GM21515 (cell line): ENCODE data around the gene HOXB2.

Source experiments
- ATAC-seq: cut with Tn5 transposase; IDR thresholded peaks from one replicate; pipeline ENCODE4 v1.9.1; 2021; ENCODE audit not compliant: unreplicated experiment

The HOXB2 gene

DNA sequence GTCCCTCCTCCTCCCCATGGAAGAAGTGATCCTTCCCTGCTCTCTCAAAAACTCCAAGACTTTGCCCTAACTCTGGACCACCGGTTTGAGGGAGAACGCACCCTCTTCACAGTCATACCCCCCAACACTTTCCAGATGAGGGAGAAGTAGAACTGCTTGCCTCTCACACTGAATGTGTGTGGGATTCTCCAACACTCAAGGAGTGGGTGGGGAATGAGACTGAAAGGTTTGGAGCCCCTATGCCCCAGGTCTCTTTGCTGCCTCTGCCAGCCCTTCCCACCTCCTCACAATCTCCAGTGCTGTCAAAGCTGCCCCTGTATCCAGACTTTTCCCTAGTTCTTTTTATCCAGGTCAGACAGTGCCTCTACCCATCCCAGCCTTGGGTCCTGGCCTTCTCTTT, 21.8 kb upstream of the HOXB2 start:
- no peak for ATAC-seq

GRCh38 chr17:48565925-48566710, 21.2 kb upstream of the HOXB2 start:
- no peak for ATAC-seq

DNA sequence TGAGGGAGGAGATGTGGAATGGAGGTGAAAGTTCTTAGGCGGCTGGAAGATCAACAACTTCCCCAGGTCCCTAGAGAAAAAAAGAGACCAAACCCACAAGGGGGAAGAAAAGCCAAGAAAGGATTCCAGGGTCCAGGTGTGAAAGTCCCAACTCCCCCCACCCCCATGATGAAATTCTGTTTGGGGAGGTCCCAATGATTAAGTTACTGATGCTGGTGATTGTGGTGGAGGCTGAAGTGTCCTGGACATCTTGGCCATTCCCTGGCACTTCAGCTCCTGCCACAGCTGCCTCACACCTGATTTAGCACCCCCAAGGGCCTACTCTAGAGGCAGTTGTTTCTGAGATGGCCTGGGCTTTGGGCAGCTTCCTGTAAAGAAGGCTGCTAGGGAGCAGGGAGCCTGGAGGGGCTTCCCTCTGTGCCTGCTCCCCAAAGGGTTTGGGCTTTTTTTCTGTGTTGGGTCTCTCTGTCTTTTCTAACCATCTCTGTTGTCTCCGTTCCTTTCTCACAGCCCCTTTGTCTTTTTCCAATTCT, 20.2 kb upstream of the HOXB2 start:
- no peak for ATAC-seq

DNA sequence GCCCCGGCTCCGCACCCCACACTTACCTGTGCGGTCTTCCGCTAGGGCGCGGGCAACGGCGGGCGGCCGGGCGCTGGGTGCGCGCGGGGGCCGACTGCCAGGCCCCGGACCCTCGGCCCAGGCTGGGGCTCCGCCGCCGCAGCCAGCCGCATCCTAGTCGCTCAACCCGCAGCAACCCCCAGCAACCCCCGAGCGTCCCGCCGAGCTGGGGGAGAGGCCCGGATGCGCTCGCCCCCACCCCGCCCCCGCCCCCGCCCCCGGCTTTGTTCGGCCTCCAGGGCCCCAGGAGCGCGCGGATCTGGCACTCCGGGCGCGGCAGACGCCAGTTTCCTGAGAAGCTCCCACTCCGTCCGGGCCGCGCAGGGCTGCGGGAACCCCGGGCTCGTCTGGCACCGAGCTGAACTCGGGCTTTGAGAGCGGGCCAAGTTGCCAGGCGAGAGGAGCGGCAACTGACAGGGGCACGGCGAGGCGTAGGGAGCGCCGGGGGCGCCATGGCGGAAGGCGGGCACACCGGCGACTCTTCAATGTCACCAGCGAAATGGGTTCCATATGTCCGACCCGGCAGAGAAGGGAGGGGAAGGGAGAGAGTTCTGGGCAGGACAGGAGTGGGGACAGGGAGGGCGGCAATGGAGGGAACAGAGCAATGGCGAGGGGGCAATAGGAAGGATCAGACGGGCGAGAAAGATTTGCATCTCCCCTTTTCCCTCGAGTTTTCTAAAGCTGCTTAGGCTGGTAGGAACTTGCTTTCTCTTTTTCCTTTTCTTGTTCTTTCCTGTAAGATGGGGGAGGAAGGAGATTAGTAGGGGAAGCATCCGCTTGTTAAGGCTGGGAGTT, 19.5 kb upstream of the HOXB2 start:
- ATAC-seq: no peak

- ATAC-seq: no peak
Measured at GRCh38 chr17:48563867-48564187, 18.9 kb upstream of the HOXB2 start.

GRCh38 chr17:48563385-48563838, 18.5 kb upstream of the HOXB2 start:
- ATAC-seq: no peak

- no peak for ATAC-seq
Measured at GRCh38 chr17:48562934-48563333, 18.0 kb upstream of the HOXB2 start.

DNA sequence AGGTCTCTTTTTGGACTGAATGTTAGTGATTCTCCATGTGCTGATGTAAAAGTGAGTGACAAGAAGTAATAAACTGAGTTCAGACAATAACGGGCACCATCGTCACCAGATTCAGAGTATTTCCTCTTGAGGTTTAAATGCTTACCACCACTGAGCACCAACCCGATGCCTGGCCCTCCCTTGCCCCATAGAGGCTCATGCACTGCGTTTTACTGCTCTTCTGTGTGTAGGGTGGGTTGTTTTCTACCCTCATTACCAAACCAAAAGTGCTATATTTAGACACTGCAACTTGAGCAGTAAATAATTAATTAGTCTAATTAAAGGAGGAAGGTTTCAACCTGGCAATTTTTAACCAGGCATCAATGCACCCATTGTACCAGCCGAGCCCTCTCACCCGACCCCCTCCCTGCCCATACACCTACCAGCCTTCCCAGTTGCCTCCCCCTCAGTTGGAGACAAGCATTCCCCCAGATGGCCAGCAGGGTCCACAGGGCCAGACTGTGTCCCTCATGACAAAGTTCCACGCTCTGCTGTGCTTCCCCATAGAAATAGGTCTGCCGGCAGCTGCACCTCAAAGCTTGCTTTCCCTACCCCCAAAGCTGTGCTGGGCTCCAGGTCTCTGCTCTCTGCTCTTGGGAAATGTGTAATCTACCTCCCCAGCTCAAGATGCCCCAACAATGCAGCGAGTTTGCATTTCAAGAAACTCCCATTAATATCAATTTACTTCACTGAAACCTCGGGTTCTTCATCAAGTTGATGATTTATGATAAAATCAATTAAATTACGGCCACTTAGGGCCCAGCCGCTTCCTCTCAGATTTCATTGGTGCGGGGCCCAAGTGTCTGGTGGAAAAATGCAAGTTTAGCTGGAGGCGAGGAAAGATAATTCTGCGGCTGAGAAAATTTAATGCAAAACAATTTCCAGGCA, 17.2 kb upstream of the HOXB2 start:
- no peak for ATAC-seq

DNA sequence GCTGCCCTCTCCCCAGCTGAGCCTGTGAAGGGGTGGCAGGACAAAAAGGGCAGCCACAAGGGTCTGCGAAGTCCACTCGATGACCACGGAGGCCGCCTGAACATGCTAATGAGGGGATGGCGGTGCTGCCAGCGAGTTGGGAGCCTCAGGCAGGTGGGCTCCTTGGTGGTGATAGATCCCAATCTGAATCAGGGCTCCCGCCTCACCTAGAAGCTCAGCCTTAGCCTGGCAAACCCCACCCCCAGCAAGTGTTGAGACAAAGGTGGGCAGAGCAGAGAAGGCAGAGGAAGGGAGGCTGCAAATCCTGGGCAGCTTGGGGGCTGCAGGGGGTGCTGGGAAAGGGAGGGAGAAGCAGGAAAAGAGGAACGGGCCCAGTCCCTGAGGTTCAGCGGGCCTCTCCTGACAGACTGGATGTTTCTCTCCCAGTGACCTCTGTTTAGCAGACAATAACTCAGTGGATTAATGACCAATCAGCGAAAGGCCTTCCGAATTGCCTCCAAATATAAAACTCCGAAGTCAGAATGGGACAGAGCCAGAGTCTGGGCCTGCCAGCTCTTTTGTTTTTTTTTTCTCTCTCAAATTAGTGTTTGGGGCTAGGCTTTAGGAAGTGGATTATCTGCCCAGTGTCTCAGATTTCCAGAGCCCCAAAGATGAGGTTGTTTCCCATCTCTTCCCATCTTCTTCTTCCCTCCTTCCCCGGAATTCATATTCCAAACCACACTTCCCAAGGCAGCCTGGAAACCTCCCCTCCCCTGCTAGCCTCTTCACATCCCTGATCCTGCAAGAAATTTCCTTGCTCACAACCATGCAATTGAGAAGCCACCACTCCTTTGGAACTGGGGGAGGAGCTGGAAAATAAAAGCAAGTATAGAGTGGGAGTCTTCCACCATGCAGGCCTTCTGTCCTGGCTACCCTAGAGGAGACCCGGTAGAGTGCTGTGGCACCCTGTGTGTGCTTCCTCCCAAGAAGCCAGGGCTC, 15.2 kb upstream of the HOXB2 start:
- no peak for ATAC-seq

DNA sequence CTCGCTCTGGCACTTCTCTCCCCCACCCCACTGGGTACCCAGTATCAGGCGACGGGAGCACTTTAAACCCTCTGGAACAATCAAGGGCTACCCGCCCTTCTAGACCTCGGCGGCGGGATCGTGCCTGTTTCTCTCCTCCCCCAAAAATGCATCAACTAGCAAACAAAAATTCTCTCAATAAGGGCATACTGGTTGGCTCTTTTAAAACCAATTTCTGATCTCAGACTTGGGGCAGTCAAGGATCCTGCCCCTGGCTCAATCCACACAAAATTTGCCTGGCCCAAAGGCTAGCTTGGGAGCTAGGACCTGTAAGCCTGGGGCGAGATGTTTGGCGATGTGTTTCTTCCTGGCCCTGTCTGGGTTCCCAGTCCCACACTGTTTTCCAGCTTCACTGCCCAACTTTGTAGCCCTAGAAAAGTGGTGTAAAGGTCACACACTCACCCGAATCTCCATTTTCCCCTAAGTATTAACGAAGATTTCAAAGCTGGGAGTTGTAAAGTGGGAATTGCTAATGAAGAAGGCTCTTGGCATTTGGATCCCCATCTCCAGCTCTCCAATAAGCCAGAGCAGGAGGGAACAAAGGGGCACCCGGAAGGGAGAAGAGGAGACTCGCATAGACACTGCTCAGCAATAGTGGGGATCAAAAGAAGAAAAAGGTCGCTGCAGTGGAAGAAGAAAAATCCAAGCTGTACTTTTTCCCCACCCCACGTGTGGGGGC, 14.4 kb upstream of the HOXB2 start:
- ATAC-seq: no peak

DNA sequence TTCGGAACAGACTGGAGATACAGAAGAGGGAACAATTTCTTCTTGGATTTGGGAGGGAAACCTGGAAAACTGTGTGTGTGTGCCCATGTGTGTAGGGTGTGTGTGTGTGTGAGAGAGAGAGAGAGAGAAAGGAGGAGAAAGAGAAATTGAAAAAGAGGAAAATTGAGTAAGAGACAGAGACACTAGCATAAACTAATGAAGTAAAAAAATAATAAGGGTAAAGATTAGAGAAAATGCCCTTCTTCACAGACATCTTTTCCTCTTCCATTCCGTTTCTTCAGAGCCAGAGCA, 13.9 kb upstream of the HOXB2 start:
- ATAC-seq: no peak

DNA sequence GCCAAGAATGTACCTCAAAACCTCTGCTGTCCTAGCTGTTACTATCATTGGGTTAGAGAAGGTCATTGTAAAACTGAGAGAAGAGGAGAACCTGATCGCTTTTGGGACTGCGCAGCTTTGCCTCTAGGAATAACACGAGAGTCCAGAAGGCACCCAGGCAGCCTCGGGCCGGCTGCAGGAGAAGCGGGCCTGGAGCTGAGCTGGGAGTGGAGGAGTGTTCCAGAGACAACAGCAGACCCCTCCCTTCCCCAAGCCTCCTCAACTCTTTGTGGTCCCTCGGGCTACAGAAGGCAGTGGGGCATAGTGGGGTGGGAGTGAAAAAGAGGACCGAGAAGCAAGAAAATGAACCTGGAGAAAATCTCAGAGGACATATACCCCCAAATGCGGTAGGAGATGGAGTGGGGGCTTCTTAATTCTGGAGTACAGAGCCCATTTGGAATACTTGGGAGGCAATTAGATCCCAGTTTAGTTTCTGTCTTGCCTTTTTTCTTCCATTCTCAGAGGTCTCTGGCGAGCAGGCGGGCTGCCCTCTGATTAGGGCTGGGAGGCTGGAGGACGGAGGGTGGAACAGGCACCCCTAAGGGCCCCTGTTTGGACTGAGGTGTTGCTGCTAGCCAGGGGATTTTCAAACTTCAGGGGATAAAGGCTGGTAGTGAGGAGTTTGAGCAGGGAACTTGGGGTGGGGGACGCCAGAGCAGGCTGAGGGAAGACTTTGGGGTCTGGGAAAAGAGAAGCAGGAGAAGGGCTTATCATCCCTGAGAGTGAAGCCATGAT, 13.3 kb upstream of the HOXB2 start:
- no peak for ATAC-seq

- ATAC-seq: no peak
Measured at GRCh38 chr17:48556576-48557401, 11.9 kb upstream of the HOXB2 start.

DNA sequence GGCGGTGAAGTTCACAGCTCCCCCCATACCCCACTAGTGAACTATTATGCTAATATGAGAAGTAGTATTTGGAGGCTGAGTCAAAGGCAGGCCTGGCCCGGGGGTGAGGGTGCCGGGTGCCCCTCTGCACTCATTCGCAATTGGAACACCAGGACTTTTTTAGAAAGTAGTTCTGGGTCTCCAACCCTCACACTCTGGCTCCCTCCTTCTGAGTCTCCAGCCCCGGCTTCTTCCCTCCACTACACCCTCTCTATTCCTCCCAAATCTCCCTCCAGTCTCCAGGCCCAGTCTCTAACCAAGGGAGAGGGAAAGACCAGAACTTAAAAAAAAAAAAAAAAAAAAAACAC, 11.3 kb upstream of the HOXB2 start:
- no peak for ATAC-seq

GRCh38 chr17:48555258-48556228, 10.6 kb upstream of the HOXB2 start:
- ATAC-seq: no peak

- no peak for ATAC-seq
Measured at GRCh38 chr17:48554412-48555257, 9.7 kb upstream of the HOXB2 start.
